PC-9 (cell line): ENCODE measurements around the gene HCST.

ENCODE experiments used
- CTCF ChIP-seq: fragments of 200-600 bp; sonication (generic); conservative IDR thresholded peaks from 2 replicates; pipeline ENCODE4 v1.6.1; 2017; ENCODE audit warnings: mixed run types, antibody characterized with exemption, mild to moderate bottlenecking, moderate library complexity
- EZH2 ChIP-seq: fragments of 200-600 bp; sonication (generic); IDR thresholded peaks from 2 replicates; pipeline ENCODE4 v1.8.0; 2017; ENCODE audit warnings: antibody characterized with exemption, low read depth

- TF ChIP-seq CTCF, result no peak
- TF ChIP-seq EZH2, result no peak
Observed at GRCh38 chr19:35894342-35894741, 8.0 kb upstream of the HCST start.
